Measurements from ENCODE around the gene SERPIND1.

DNA sequence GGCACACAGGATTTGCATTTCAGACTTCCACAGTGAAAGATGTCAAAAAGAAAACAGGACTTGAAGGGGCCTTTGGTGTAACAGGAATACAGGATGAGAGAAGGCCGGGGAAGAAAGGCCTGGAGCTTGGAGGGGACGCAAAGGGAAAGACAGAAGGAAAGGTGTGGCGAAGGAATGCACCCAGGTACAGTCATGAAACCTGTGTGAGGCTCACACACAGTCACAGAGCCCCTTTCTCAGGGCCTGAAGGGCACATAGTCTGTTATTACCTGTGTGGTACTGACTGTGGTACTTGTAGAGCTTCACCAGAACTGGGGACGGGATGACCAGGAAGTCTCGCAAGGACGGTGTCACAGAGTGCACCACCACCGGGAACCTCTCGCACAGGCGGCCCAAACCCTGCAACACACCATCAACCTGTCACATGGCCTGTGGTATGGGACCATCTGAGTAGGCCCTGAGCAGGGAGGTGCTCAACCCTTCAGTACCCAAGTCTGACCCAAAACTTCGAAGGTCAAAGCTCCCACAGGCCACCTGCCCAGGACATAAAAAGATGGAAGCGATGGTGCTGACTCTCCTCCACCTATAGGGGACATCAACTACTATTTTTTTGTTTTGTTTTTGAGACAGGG is 29.1 kb downstream of the SERPIND1 start:
- TF ChIP-seq, protein P1, sequence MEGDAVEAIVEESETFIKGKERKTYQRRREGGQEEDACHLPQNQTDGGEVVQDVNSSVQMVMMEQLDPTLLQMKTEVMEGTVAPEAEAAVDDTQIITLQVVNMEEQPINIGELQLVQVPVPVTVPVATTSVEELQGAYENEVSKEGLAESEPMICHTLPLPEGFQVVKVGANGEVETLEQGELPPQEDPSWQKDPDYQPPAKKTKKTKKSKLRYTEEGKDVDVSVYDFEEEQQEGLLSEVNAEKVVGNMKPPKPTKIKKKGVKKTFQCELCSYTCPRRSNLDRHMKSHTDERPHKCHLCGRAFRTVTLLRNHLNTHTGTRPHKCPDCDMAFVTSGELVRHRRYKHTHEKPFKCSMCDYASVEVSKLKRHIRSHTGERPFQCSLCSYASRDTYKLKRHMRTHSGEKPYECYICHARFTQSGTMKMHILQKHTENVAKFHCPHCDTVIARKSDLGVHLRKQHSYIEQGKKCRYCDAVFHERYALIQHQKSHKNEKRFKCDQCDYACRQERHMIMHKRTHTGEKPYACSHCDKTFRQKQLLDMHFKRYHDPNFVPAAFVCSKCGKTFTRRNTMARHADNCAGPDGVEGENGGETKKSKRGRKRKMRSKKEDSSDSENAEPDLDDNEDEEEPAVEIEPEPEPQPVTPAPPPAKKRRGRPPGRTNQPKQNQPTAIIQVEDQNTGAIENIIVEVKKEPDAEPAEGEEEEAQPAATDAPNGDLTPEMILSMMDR (IDR thresholded peaks at IDR 0.05 in 4 of 5, conservative IDR thresholded peaks at IDR 0.05 in 1 of 5) = no peak
- no peak for TF ChIP-seq POLR2A (IDR thresholded peaks at IDR 0.05)
